H9 (cell line): Measurements from ENCODE around the gene TSACC. TPM values are rescaled to one million over a fixed set of nuclear protein-coding genes. Genes with fewer than 3 reads are reported as not detected.
"Not testable (repeated sequence)": the region's sequence is repeated elsewhere in the genome, so short reads cannot be mapped to it uniquely, and the experiment has no call there.

ENCODE experiments used
- DNase-seq: peaks from one replicate; pipeline ENCODE4 v3.0.0-alpha.2; 2017
- H2AFZ ChIP-seq: one replicate; pipeline ENCODE4 v1.6.1; 2013; ENCODE audit warnings: mild to moderate bottlenecking, low read length, control low read depth, moderate library complexity
- H2AK5ac ChIP-seq: 2 replicates; pipeline ENCODE4 v1.6.1; 2013; ENCODE audit warnings: low read length, control low read depth, mixed read lengths; ENCODE audit not compliant: insufficient read length
- H2BK120ac ChIP-seq: one replicate; pipeline ENCODE4 v1.6.1; 2013; ENCODE audit warnings: low read depth, mild to moderate bottlenecking, low read length, control low read depth, inconsistent platforms; ENCODE audit not compliant: poor library complexity, severe bottlenecking
- H2BK12ac ChIP-seq: 2 replicates; pipeline ENCODE4 v1.6.1; 2013; ENCODE audit warnings: low read length, control low read depth, mixed read lengths, low read depth; ENCODE audit not compliant: insufficient read length
- H2BK15ac ChIP-seq: 2 replicates; pipeline ENCODE4 v1.6.1; 2013; ENCODE audit warnings: low read depth, low read length, control low read depth
- H2BK20ac ChIP-seq: one replicate; pipeline ENCODE4 v1.6.1; 2013; ENCODE audit warnings: low read depth, mild to moderate bottlenecking, low read length, control low read depth, inconsistent platforms; ENCODE audit not compliant: poor library complexity, severe bottlenecking
- H2BK5ac ChIP-seq: 2 replicates; pipeline ENCODE4 v1.6.1; 2013; ENCODE audit warnings: low read length, control low read depth, mixed read lengths; ENCODE audit not compliant: insufficient read length
- H3K14ac ChIP-seq: 2 replicates; pipeline ENCODE4 v1.6.1; 2013; ENCODE audit warnings: low read length, control low read depth; ENCODE audit not compliant: insufficient read depth
- H3K18ac ChIP-seq: 2 replicates; pipeline ENCODE4 v1.6.1; 2013; ENCODE audit warnings: low read depth, mild to moderate bottlenecking, mixed read lengths, low read length, control low read depth; ENCODE audit not compliant: insufficient read length
- H3K23ac ChIP-seq: 2 replicates; pipeline ENCODE4 v1.6.1; 2013; ENCODE audit warnings: low read length, control low read depth, mixed read lengths, low read depth; ENCODE audit not compliant: insufficient read length
- H3K23me2 ChIP-seq: 2 replicates; pipeline ENCODE4 v1.6.1; 2013; ENCODE audit warnings: low read depth, mild to moderate bottlenecking, mixed read lengths, low read length, control low read depth; ENCODE audit not compliant: insufficient read length, poor library complexity, severe bottlenecking
- H3K27ac ChIP-seq: 2 replicates; pipeline ENCODE4 v1.5.1; 2013; ENCODE audit warnings: low read length, control low read depth, mixed read lengths, low read depth; ENCODE audit not compliant: insufficient read length
- H3K27me3 ChIP-seq: 2 replicates; pipeline ENCODE4 v1.6.1; 2013; ENCODE audit warnings: low read length, control low read depth, inconsistent platforms; ENCODE audit not compliant: insufficient read depth
- H3K4ac ChIP-seq: 2 replicates; pipeline ENCODE4 v1.6.1; 2013; ENCODE audit warnings: low read depth, mild to moderate bottlenecking, control low read depth, inconsistent platforms, low read length, moderate library complexity
- H3K4me1 ChIP-seq: 2 replicates; pipeline ENCODE4 v1.6.1; 2013; ENCODE audit warnings: low read length, control low read depth, inconsistent platforms; ENCODE audit not compliant: insufficient read depth
- H3K4me2 ChIP-seq: 2 replicates; pipeline ENCODE4 v1.6.1; 2013; ENCODE audit warnings: low read length, control low read depth, mixed read lengths; ENCODE audit not compliant: insufficient read length, insufficient read depth
- H3K56ac ChIP-seq: 2 replicates; pipeline ENCODE4 v1.6.1; 2013; ENCODE audit warnings: low read depth, mild to moderate bottlenecking, mixed read lengths, low read length, control low read depth; ENCODE audit not compliant: insufficient read length
- H3K79me1 ChIP-seq: 2 replicates; pipeline ENCODE4 v1.6.1; 2013; ENCODE audit warnings: low read depth, mild to moderate bottlenecking, moderate library complexity, low read length, control low read depth, inconsistent platforms; ENCODE audit not compliant: insufficient read depth, poor library complexity, severe bottlenecking
- H3K79me2 ChIP-seq: 2 replicates; pipeline ENCODE4 v1.6.1; 2013; ENCODE audit warnings: low read length, control low read depth, inconsistent platforms; ENCODE audit not compliant: insufficient read depth
- H3K9ac ChIP-seq: 2 replicates; pipeline ENCODE4 v1.6.1; 2013; ENCODE audit warnings: low read length, control low read depth, mixed read lengths; ENCODE audit not compliant: insufficient read length; ENCODE audit errors: extremely low read depth
- H3K9me3 ChIP-seq: one replicate; pipeline ENCODE4 v1.6.1; 2013; ENCODE audit warnings: low read depth, low read length, inconsistent platforms; ENCODE audit not compliant: control insufficient read depth
- H3T11ph ChIP-seq: one replicate; pipeline ENCODE4 v1.6.1; 2013; ENCODE audit warnings: mild to moderate bottlenecking, low read length, control low read depth, inconsistent platforms
- H4K20me1 ChIP-seq: one replicate; pipeline ENCODE4 v1.6.1; 2013; ENCODE audit not compliant: control insufficient read depth, insufficient read length, insufficient read depth
- H4K5ac ChIP-seq: 2 replicates; pipeline ENCODE4 v1.6.1; 2013; ENCODE audit warnings: low read depth, mild to moderate bottlenecking, mixed read lengths, low read length, control low read depth; ENCODE audit not compliant: insufficient read length
- H4K8ac ChIP-seq: replicated peaks from 2 replicates; pipeline ENCODE4 v1.6.1; 2013; ENCODE audit warnings: low read length, control low read depth, mixed read lengths, low read depth; ENCODE audit not compliant: insufficient read length
- H4K91ac ChIP-seq: 2 replicates; pipeline ENCODE4 v1.6.1; 2013; ENCODE audit warnings: low read depth, mild to moderate bottlenecking, moderate library complexity, mixed read lengths, low read length, control low read depth; ENCODE audit not compliant: insufficient read length
- H3K27ac Mint-ChIP-seq, 3 experiments: 2 replicates in 2 of 3; 3 replicates in 1 of 3; pipeline ENCODE4 v1.8.0; 2020 to 2021; ENCODE audit warnings: mixed read lengths in 3 of 3, mild to moderate bottlenecking in 1 of 3, moderate library complexity in 1 of 3
- H3K27me3 Mint-ChIP-seq: 2 replicates; pipeline ENCODE4 v1.8.0; 2021; ENCODE audit warnings: low read depth, mild to moderate bottlenecking, moderate library complexity, mixed read lengths
- H3K36me3 Mint-ChIP-seq, 3 experiments: 2 replicates in 2 of 3; 3 replicates in 1 of 3; pipeline ENCODE4 v1.8.0; 2020 to 2021; ENCODE audit warnings: low read depth in 3 of 3, mixed read lengths in 3 of 3; ENCODE audit not compliant: insufficient read depth in 1 of 3
- H3K4me1 Mint-ChIP-seq, 2 experiments: 2 replicates each; pipeline ENCODE4 v1.8.0; 2020; ENCODE audit warnings: mixed read lengths in 2 of 2
- H3K4me3 Mint-ChIP-seq, 2 experiments: 2 replicates in 1 of 2; 3 replicates in 1 of 2; pipeline ENCODE4 v1.8.0; 2020 to 2021; ENCODE audit warnings: mild to moderate bottlenecking in 2 of 2, mixed read lengths in 2 of 2, moderate library complexity in 1 of 2
- H3K9me3 Mint-ChIP-seq, 2 experiments: 2 replicates in 1 of 2; 3 replicates in 1 of 2; pipeline ENCODE4 v1.8.0; 2020; ENCODE audit warnings: mild to moderate bottlenecking in 2 of 2, mixed read lengths in 2 of 2, moderate library complexity in 1 of 2
- CTCF ChIP-seq: fragments of 200-600 bp; sonication (generic); conservative IDR thresholded peaks from 3 replicates; pipeline ENCODE4 v1.8.0; 2021; ENCODE audit warnings: antibody characterized with exemption, mild to moderate bottlenecking
- WGBS: extraction: QIAGEN DNeasy Blood & Tissue Kit; methylation state at CpG from one replicate; pipeline ENCODE4 v1.1.7; 2013; ENCODE audit warnings: missing lambda C conversion rate, low lambda C conversion rate, mixed read lengths; ENCODE audit not compliant: insufficient read length; ENCODE audit errors: extremely low coverage; 5-methylcytosine and 5-hydroxymethylcytosine counted together
- total RNA-seq: library from RNA; stranded (reverse); gene quantifications from 2 replicates; pipeline ENCODE4 v1.2.1, GENCODE V29; 2021

Gene TSACC
- total RNA-seq, 1 experiment from 2014 or later: 2.3 TPM

GRCh38 chr1:156344409-156344808 lies 6.1 kb downstream of the TSACC start:
- Histone ChIP-seq H2AK5ac (no peak overlapping the region), H4K91ac (no peak overlapping the region), H3K27ac (no peak overlapping the region), H3K23me2 (no peaks in the 10 kb centered on the region), H3K9ac (no peak overlapping the region), H2BK5ac (no peak overlapping the region), H3K9me3 (no peaks in the 10 kb centered on the region), H3K79me1 (no peaks in the 10 kb centered on the region), H3K4ac (no peak overlapping the region), H3K14ac (no peak overlapping the region), H2BK15ac (no peak overlapping the region), H3K27me3 (no peaks in the 10 kb centered on the region), H4K20me1 (no peaks in the 10 kb centered on the region), H3K56ac (no peak overlapping the region), H3K18ac (no peak overlapping the region), H2BK120ac (no peak overlapping the region), H2BK12ac (no peak overlapping the region), H3K4me1 (no peaks in the 10 kb centered on the region), H3T11ph (no peak overlapping the region), H3K4me2 (no peak overlapping the region), H3K23ac (no peak overlapping the region), H3K79me2 (no peaks in the 10 kb centered on the region), H4K8ac (no peak overlapping the region), H4K5ac (no peak overlapping the region), H2BK20ac (no peak overlapping the region), H2AFZ (no peak overlapping the region)
- WGBS: no CpG with 5 or more reads among the region's 3 CpGs
- H3K27ac Mint-ChIP-seq: no peak overlapping the region; a peak in 1 of 7 replicates
- H3K27me3 Mint-ChIP-seq: peaks cover 4% of the 10 kb centered on the region
- peaks cover 0 to 3% of the 10 kb centered on the region in 2 experiments; a peak in 1 of 4 replicates for H3K4me1 Mint-ChIP-seq
- H3K36me3 Mint-ChIP-seq: no peaks in the 10 kb centered on the region
- H3K4me3 Mint-ChIP-seq: no peak overlapping the region
- TF ChIP-seq CTCF: no peak
- no peak for DNase-seq
- H3K9me3 Mint-ChIP-seq: no peaks in the 10 kb centered on the region

GRCh38 chr1:156346035-156346434 lies 7.7 kb downstream of the TSACC start:
- not testable (repeated sequence) for H4K8ac ChIP-seq, H3K14ac ChIP-seq, H3K23me2 ChIP-seq, H3K9me3 Mint-ChIP-seq, H3K23ac ChIP-seq, H3K4ac ChIP-seq, H2AK5ac ChIP-seq, H2AFZ ChIP-seq, H3K56ac ChIP-seq, H3K79me2 ChIP-seq, H2BK20ac ChIP-seq, H3K36me3 Mint-ChIP-seq, H3K4me1 Mint-ChIP-seq, H4K91ac ChIP-seq, H3K4me2 ChIP-seq, H3K4me1 ChIP-seq, H3K9ac ChIP-seq, H3K27ac ChIP-seq, H3K18ac ChIP-seq, H3K9me3 ChIP-seq, H2BK15ac ChIP-seq, H3K27me3 ChIP-seq, H3K27ac Mint-ChIP-seq, H2BK12ac ChIP-seq, H4K5ac ChIP-seq, DNase-seq, H3K27me3 Mint-ChIP-seq, H2BK120ac ChIP-seq, H3K4me3 Mint-ChIP-seq, H3K79me1 ChIP-seq, H4K20me1 ChIP-seq, H3T11ph ChIP-seq, H2BK5ac ChIP-seq
- no CpG with 5 or more reads among the region's 2 CpGs for WGBS
